ENCODE data around the gene FUT8. TPM values are rescaled to one million over a fixed set of nuclear protein-coding genes. Genes with fewer than 3 reads are reported as not detected.

The FUT8 gene
- total RNA-seq, 1 experiment from 2014 or later, result 129 TPM

DNA sequence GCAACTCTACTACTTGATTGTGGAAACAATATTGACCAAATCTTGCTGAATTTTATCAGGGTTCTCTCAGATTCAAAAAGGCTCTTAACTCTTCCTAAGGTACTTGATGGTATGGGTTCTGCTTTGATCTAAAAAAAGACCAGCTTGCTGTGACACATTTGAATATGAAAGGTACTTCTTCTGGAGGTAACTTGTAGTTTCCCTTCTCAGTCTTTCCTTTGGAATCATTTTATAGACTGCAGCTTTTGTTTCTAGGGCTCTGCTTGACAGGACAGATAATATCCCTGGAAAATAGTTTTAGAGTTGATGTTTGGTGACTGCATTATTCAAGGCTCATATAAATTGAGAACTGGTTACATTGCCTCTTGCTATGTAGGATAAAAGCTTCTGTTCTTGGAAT lies 251.9 kb downstream of the FUT8 start:
- Mint-ChIP-seq H3K4me1 (ENCODE audit: low read depth, unreplicated experiment) (no peaks in the 10 kb centered on the region), H3K27me3 (ENCODE audit: unreplicated experiment) (no peaks in the 10 kb centered on the region), H3K27ac (ENCODE audit: unreplicated experiment) (no peak overlapping the region), H3K36me3 (ENCODE audit: insufficient read depth, unreplicated experiment) (no peaks in the 10 kb centered on the region), H3K9me3 (ENCODE audit: low read depth, unreplicated experiment) (no peaks in the 10 kb centered on the region), H3K4me3 (ENCODE audit: low read depth, unreplicated experiment) (no peak overlapping the region)
- no peak for DNase-seq
- intact Hi-C loops (cut with micrococcal nuclease; ENCODE audit: unreplicated experiment), result no loop called here
- TF ChIP-seq CTCF (IDR thresholded peaks at IDR 0.05; ENCODE audit: unreplicated experiment), result no peak
- no TSS peak for BruUV-seq (replicated peaks)
- CTCF ChIA-PET, result no interaction called here

DNA sequence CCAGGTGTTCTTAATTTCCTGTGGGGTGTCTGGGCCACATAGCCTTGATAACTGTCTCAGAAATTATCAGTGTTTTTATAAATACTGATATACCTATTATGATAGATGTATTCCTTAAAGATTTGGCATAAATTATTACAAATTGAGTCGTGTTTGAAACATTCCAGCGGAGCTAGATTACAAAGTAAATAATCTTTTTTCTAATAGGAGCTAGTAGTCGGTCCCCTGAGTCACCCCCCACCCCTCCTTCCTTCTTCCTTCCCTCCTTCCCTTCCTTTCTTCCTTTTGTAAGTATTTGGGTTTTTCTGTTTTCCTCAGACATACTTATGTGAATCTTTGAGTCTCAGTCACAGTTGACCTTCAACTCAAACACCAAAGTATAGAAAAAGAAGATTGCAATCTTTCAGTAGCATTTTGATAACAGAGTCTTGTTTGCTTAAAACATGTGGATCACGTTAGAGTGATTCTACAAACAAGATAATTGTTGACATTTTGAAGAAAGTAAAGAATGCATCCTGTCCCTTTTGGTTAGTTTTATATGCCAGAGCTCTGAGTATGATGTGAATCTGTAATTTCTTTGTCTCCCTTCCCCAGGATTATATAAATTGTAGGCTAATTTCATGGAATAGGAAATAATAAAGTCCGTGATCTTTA lies 264.0 kb downstream of the FUT8 start:
- Mint-ChIP-seq H3K27ac (ENCODE audit: unreplicated experiment) (no peak overlapping the region), H3K9me3 (ENCODE audit: low read depth, unreplicated experiment) (no peaks in the 10 kb centered on the region), H3K4me1 (ENCODE audit: low read depth, unreplicated experiment) (no peaks in the 10 kb centered on the region), H3K4me3 (ENCODE audit: low read depth, unreplicated experiment) (no peak overlapping the region), H3K36me3 (ENCODE audit: insufficient read depth, unreplicated experiment) (peaks cover 4% of the 10 kb centered on the region), H3K27me3 (ENCODE audit: unreplicated experiment) (no peaks in the 10 kb centered on the region)
- intact Hi-C loops (cut with micrococcal nuclease; ENCODE audit: unreplicated experiment), result no loop called here
- TF ChIP-seq CTCF (IDR thresholded peaks at IDR 0.05; ENCODE audit: unreplicated experiment), result no peak
- no TSS peak for BruUV-seq (replicated peaks)
- DNase-seq, result no peak
- CTCF ChIA-PET, result no interaction called here

DNA sequence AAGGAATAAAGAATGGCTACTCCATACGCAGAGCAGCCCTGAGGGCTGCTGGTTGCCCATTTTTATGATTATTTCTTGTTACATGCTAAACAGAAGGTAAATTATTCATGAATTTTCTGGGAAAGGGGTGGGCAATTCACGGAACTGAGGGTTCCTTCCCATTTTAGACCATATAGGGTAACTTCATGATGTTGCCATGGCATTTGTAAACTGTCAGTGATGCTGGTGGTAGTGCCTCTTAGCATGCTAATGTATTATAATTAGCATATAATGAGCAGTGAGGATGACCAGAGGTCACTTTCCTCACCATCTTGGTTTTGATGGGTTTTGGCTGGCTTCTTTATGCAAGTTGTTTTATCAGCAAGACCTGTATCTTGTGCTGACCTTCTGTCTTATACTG lies 273.0 kb downstream of the FUT8 start:
- CTCF ChIA-PET, result no interaction called here
- no peaks in the 10 kb centered on the region for H3K27me3 Mint-ChIP-seq (ENCODE audit: unreplicated experiment)
- BruUV-seq (replicated peaks), result no TSS peak
- no peak for DNase-seq
- intact Hi-C loops (cut with micrococcal nuclease; ENCODE audit: unreplicated experiment), result no loop called here
- H3K27ac Mint-ChIP-seq (ENCODE audit: unreplicated experiment), result peak overlapping the region; percentile 84
- H3K4me3 Mint-ChIP-seq (ENCODE audit: low read depth, unreplicated experiment), result no peak overlapping the region
- H3K36me3 Mint-ChIP-seq (ENCODE audit: insufficient read depth, unreplicated experiment), result peaks cover 4% of the 10 kb centered on the region
- H3K9me3 Mint-ChIP-seq (ENCODE audit: low read depth, unreplicated experiment), result peaks cover 4% of the 10 kb centered on the region
- TF ChIP-seq CTCF (IDR thresholded peaks at IDR 0.05; ENCODE audit: unreplicated experiment), result no peak
- H3K4me1 Mint-ChIP-seq (ENCODE audit: low read depth, unreplicated experiment), result peaks cover 13% of the 10 kb centered on the region

DNA sequence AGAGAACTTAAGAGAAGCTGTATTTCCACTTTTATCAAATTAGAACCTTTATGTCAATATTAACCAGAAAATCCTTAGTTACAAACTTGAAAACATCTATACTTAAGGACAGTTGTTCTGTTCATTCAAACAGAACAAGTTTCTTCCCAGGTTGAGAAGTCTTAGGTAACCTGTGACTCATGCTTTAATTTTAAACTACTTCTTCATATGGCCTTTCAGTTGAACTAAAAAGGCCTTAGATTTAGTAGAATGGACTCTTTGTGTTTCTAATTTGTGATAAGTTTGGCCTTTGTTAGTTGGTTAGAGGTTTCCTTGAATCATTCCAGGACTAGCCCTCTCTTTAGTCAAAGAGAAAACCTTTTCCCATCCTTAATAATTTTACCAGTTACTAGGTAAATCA lies 274.2 kb downstream of the FUT8 start:
- BruUV-seq (replicated peaks), result no TSS peak
- no peaks in the 10 kb centered on the region for H3K27me3 Mint-ChIP-seq (ENCODE audit: unreplicated experiment)

More for the DNA sequence above, 274.2 kb downstream of the FUT8 start:
- no peak for DNase-seq
- intact Hi-C loops (cut with micrococcal nuclease; ENCODE audit: unreplicated experiment), result no loop called here
- H3K4me3 Mint-ChIP-seq (ENCODE audit: low read depth, unreplicated experiment), result no peak overlapping the region
- CTCF ChIA-PET, result interaction anchor here (0.7 kb wide), 1 partner anchor 201 kb away, joined by 4 read pairs; no protein-coding TSS in a partner anchor
- no peak for TF ChIP-seq CTCF (IDR thresholded peaks at IDR 0.05; ENCODE audit: unreplicated experiment)
- H3K4me1 Mint-ChIP-seq (ENCODE audit: low read depth, unreplicated experiment), result peaks cover 13% of the 10 kb centered on the region
- H3K9me3 Mint-ChIP-seq (ENCODE audit: low read depth, unreplicated experiment), result peaks cover 4% of the 10 kb centered on the region
- peak overlapping the region; percentile 84 for H3K27ac Mint-ChIP-seq (ENCODE audit: unreplicated experiment)
- H3K36me3 Mint-ChIP-seq (ENCODE audit: insufficient read depth, unreplicated experiment), result peaks cover 4% of the 10 kb centered on the region

All from Calu3 (cell line).